Measurements from ENCODE around the gene HEPACAM2. TPM values are rescaled to one million over a fixed set of nuclear protein-coding genes. Genes with fewer than 3 reads are reported as not detected.

HEPACAM2 gene
- total and polyA plus RNA-seq, 11 donors, result not detected

DNA sequence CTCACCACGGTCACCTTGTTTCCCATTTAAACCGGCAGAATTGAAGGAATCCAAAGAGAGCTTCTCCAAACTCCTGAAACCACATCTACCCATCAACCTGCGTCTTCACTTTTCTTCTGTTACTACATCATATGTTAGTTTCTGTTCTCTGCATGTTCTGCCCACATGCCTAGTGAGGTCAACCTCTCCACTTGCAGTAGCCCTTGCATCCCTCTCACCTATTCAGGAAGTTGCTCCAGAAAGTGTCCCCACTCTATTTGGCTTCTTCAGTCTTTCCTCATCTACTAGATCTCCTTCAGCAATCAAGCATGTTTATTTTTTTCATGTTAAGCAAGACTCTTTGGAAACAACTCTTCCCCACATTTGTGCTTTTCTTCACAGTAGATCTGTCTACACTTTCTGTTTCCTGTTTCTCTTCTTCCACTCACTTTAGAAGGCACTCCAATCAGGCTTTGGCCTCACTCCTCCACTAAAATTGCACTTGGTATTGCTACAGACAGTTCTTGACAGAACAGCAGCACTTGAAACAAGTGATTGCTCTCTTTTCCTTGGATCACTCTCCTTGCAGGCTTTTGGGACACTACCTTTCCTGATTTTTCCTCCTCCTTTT lies 85.6 kb downstream of the HEPACAM2 start:
- Histone ChIP-seq H3K36me3 (peaks cover 0 to 98% (median 81%) of the 10 kb centered on the region in 9 donors), H3K4me3 (no peak overlapping the region), H3K27me3 (no peaks in the 10 kb centered on the region), H3K4me1 (peaks cover 0 to 9% (median 0%) of the 10 kb centered on the region in 12 donors), H3K27ac (no peak overlapping the region), H3K9me3 (peaks cover 0 to 52% (median 30%) of the 10 kb centered on the region in 12 donors)
- WGBS, 4 donors, result 92 to 95% (median 94%) methylated on average over 3 of the region's 3 CpGs
- TF ChIP-seq, protein P1, sequence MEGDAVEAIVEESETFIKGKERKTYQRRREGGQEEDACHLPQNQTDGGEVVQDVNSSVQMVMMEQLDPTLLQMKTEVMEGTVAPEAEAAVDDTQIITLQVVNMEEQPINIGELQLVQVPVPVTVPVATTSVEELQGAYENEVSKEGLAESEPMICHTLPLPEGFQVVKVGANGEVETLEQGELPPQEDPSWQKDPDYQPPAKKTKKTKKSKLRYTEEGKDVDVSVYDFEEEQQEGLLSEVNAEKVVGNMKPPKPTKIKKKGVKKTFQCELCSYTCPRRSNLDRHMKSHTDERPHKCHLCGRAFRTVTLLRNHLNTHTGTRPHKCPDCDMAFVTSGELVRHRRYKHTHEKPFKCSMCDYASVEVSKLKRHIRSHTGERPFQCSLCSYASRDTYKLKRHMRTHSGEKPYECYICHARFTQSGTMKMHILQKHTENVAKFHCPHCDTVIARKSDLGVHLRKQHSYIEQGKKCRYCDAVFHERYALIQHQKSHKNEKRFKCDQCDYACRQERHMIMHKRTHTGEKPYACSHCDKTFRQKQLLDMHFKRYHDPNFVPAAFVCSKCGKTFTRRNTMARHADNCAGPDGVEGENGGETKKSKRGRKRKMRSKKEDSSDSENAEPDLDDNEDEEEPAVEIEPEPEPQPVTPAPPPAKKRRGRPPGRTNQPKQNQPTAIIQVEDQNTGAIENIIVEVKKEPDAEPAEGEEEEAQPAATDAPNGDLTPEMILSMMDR (IDR thresholded peaks at IDR 0.05), result no peak
- no peak for TF ChIP-seq POLR2A (IDR thresholded peaks at IDR 0.05)
- no peak for ATAC-seq
- intact Hi-C loops (cut with DNase I), result loop anchor here in 1 of 10 donors (10.0 kb wide), 1 partner anchor 84 kb away; the partner anchor contains the start of gene HEPACAM2
- DNase-seq, result no peak

DNA sequence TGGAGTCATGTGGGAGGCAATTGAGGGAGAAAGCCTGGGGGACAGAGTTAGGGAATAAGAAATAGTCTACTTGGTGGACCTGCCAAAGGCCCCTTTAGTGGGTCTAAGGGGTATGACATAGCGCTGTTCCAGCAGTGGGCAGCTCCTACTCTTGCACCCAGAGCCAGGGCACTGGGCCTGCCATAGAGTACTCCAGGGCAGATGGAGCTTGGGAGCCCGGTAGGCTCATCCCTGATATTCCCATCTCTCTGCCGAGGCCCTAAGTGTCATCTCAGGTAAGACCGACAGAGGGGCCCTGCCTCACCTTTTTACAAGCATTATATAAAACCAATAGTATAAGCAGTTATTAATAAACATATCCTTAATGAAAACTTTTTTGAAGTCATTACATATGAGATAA lies 87.7 kb downstream of the HEPACAM2 start:
- Histone ChIP-seq H3K9me3 (peaks cover 0 to 73% (median 51%) of the 10 kb centered on the region in 12 donors), H3K27ac (no peak overlapping the region), H3K4me3 (no peak overlapping the region), H3K36me3 (peaks cover 0 to 90% (median 77%) of the 10 kb centered on the region in 9 donors), H3K27me3 (no peaks in the 10 kb centered on the region), H3K4me1 (no peaks in the 10 kb centered on the region)
- WGBS, 4 donors, result 86 to 96% (median 93%) methylated on average over 4 of the region's 4 CpGs
- intact Hi-C loops (cut with DNase I), result no loop called here
- ATAC-seq (no peak), DNase-seq (no peak)
- TF ChIP-seq, protein P1 (IDR thresholded peaks at IDR 0.05), result no peak
- no peak for TF ChIP-seq POLR2A (IDR thresholded peaks at IDR 0.05)

Other genes with a start within 250 kb of the HEPACAM2 start
- gene SAMD9, start 108.5 kb downstream of the HEPACAM2 start, total RNA-seq, result 1 to 10 TPM; 2.3 to 9.5 (median 3.4) TPM
- 1 to 10 TPM; 1.1 to 1.4 TPM for gene SAMD9, start 108.5 kb downstream of the HEPACAM2 start, polyA plus RNA-seq
- 10 to 100 TPM in 1 of 9 donors, 1 to 10 TPM in 8; 4.1 to 38.3 (median 5.1) TPM for gene SAMD9L, start 78.1 kb downstream of the HEPACAM2 start, total RNA-seq
- 1 to 10 TPM; 2.1 to 2.7 TPM for gene SAMD9L, start 78.1 kb downstream of the HEPACAM2 start, polyA plus RNA-seq
- 10 to 100 TPM; 13.1 to 28.7 (median 20.6) TPM for gene VPS50, start 5.9 kb upstream of the HEPACAM2 start, total RNA-seq
- gene VPS50, start 5.9 kb upstream of the HEPACAM2 start, polyA plus RNA-seq, result 10 to 100 TPM in 1 of 2 donors, 1 to 10 TPM in 1; 2.9 to 13.0 TPM